Lower leg skin (tissue), 4 donors: Measurements from ENCODE around the gene IL36RN. TPM values are rescaled to one million over a fixed set of nuclear protein-coding genes. Genes with fewer than 3 reads are reported as not detected.
A peak's percentile ranks its signal among the peaks of the same experiment; 100 is the strongest.

Experiments used
- DNase-seq, 2 donors: peaks; one replicate each; pipeline ENCODE4 v3.0.0-alpha.2; 2019; ENCODE audit warnings: low spot score in 2 of 2
- H3K4me3 ChIP-seq: fragments of 200-600 bp; sonication (generic); 2 replicates; pipeline ENCODE4 v1.5.1; 2017; ENCODE audit warnings: mild to moderate bottlenecking, low read depth; ENCODE audit not compliant: poor library complexity, severe bottlenecking
- POLR2A ChIP-seq, 2 donors: fragments of 450-650 bp; IDR thresholded peaks; one replicate each; pipeline ENCODE4 v1.6.1; 2016 to 2017; ENCODE audit warnings: antibody characterized with exemption in 2 of 2, mild to moderate bottlenecking in 1 of 2, moderate library complexity in 1 of 2
- WGBS, 2 donors: methylation state at CpG; one replicate each; pipeline ENCODE4 v1.1.5; 2018; 5-methylcytosine and 5-hydroxymethylcytosine counted together
- intact Hi-C: fragments of 100-400 bp; cut with DNase I; formaldehyde crosslinking; loops from one replicate; pipeline ENCODE4 v1.15.0; 2023; ENCODE audit warnings: low total_unique reads
- total RNA-seq, 4 donors: library from RNA; depleted of rRNA; stranded (reverse); fragments of >200 nt; gene quantifications; one replicate each; pipeline ENCODE4 v1.1.0, GENCODE V29; 2016
- TF ChIP-seq, protein P1 (sequence below), 3 donors: fragments of 450-650 bp; IDR thresholded peaks; one replicate each; pipeline ENCODE4 v1.5.1; 2016; ENCODE audit warnings: antibody characterized with exemption in 3 of 3, mild to moderate bottlenecking in 3 of 3, moderate library complexity in 2 of 3

IL36RN gene
- total RNA-seq, 4 donors from 2014 or later = 51.0 to 121 (median 96.2) TPM

DNA sequence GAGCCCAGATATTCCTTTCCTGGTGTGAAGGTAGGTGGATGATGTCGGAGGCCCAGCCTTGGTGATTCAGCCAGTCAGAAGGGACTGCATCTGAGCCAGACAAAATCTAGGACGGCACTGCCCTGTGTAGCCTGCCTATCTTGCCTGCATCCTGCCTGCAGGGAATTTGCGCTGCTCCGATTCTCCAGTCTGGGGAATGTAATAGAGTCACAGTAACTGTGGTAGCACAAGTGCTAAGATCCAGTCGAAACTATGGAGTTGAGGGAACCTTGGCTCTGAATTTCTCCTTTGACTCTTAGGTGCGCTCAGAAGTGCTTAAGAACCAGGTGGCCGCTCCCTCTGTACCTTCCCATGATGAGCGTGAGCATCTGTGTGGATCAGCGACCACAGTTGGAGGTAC is 22.2 kb upstream of the IL36RN start:
- WGBS, 2 donors = 91 to 93% methylated on average over 9 of the region's 9 CpGs
- intact Hi-C loops = no loop called here
- TF ChIP-seq POLR2A (IDR thresholded peaks at IDR 0.05) = no peak
- TF ChIP-seq, protein P1, sequence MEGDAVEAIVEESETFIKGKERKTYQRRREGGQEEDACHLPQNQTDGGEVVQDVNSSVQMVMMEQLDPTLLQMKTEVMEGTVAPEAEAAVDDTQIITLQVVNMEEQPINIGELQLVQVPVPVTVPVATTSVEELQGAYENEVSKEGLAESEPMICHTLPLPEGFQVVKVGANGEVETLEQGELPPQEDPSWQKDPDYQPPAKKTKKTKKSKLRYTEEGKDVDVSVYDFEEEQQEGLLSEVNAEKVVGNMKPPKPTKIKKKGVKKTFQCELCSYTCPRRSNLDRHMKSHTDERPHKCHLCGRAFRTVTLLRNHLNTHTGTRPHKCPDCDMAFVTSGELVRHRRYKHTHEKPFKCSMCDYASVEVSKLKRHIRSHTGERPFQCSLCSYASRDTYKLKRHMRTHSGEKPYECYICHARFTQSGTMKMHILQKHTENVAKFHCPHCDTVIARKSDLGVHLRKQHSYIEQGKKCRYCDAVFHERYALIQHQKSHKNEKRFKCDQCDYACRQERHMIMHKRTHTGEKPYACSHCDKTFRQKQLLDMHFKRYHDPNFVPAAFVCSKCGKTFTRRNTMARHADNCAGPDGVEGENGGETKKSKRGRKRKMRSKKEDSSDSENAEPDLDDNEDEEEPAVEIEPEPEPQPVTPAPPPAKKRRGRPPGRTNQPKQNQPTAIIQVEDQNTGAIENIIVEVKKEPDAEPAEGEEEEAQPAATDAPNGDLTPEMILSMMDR (IDR thresholded peaks at IDR 0.05) = no peak
- no peak for DNase-seq
- H3K4me3 ChIP-seq = no peak overlapping the region

DNA sequence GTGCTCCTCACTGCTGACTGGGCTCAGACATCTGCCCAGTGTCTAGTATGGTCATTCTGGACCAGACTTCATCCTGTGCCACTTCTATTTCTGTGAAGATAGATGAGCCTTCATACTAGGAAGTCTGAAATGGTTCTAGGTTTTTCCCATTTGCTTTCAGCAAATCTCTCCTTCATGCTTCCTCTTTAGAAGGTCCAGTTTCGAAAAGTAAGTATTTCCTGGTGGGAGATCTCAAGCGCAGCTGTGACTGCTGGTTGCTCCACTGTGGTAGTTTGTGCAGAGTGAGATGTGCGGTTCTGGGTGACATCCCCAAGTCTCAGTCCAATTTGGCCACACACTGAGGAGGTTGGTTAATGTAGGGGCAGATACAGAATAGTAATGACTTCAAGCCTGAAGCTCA is 20.7 kb upstream of the IL36RN start:
- intact Hi-C loops = no loop called here
- TF ChIP-seq, protein P1 (IDR thresholded peaks at IDR 0.05) = no peak
- no peak for TF ChIP-seq POLR2A (IDR thresholded peaks at IDR 0.05)
- no peak overlapping the region for H3K4me3 ChIP-seq
- DNase-seq = no peak
- 85 to 88% methylated on average over 3 of the region's 3 CpGs for WGBS, 2 donors

DNA sequence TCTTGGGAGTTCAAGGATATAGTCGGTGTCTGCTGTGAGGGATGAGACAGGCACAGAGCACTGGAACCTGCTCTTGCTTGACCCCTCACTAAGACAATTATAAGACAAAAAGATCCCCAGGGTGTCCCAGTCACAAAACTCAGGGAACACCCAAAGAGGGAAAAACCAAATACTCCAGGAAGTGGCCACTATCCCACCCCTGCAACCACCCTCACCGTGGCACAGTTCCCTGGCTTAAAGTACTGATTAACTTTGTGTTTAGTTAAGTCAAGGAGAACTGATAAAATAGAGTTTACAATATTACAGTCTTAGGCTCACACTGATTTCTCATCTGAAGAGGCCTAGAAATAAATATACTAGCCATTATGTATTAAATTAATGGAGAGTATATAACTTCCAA is 19.8 kb upstream of the IL36RN start:
- DNase-seq = no peak
- intact Hi-C loops = no loop called here
- TF ChIP-seq, protein P1 (IDR thresholded peaks at IDR 0.05) = no peak
- no peak for TF ChIP-seq POLR2A (IDR thresholded peaks at IDR 0.05)
- 91 to 94% methylated on average over 2 of the region's 2 CpGs for WGBS, 2 donors
- H3K4me3 ChIP-seq = no peak overlapping the region

DNA sequence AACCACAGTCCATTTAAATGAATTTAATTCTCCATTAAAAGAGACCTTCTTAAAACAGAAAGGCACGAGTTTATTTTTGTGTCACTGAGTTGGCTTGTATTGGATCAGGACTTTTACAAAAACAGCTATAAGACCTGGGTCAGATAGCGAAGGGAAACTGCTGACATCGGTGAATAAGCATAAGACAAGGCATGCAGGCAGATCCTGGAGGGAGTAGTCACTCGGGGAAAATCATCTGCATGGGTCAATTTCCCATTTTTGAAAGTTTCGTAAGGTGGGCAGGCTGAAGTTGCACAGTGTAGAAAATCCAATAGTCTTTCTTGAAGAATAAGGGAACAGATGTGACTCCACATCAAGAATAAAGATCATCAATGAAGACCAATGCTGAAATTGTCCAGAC is 19.3 kb upstream of the IL36RN start:
- no peak for TF ChIP-seq POLR2A (IDR thresholded peaks at IDR 0.05)
- TF ChIP-seq, protein P1 (IDR thresholded peaks at IDR 0.05) = no peak
- no peak overlapping the region for H3K4me3 ChIP-seq
- 59 to 65% methylated on average over 5 of the region's 5 CpGs for WGBS, 2 donors
- DNase-seq = no peak
- intact Hi-C loops = no loop called here

DNA sequence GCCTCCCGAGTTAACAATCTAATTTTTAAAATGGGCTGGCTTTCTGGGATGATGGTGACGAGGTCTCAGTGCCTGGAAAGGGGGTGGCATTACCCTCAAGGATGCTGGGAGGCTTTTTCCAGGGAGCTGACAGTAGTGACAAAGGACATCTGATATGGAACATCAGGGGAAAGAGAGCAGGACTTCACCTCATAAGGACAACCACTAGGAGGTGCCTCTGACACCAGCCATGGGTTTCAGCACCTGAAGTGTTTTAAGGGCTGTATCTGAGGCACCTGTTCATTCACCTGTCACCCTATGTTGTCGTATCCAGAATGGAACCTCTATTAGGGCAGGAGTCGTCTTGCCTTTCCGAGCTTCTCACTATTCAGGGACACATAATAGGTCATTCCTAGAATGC is 17.1 kb upstream of the IL36RN start:
- 56 to 58% methylated on average over 5 of the region's 5 CpGs for WGBS, 2 donors
- intact Hi-C loops = no loop called here
- TF ChIP-seq POLR2A (IDR thresholded peaks at IDR 0.05) = no peak
- TF ChIP-seq, protein P1 (IDR thresholded peaks at IDR 0.05) = no peak
- DNase-seq = peak in 1 of 2 donors; percentile 53
- H3K4me3 ChIP-seq = no peak overlapping the region

DNA sequence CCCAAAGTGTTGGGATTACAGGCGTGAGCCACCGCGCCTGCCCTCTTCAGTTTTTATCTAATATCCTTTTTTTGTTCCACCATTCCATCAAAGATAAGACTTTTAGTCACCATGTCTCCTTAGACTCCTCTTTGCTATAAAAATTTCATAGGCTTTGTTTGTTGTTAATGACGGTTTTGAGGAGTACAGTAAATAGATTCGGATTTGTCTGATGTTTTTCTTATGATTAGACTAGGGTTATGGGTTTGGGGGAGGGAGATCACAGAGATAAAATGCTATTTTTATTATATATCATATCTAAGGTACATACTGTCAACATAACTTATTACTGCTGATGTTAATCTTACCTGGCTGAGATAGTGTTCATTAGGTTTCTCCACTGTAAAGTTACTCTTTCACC is 12.5 kb upstream of the IL36RN start:
- TF ChIP-seq, protein P1 (IDR thresholded peaks at IDR 0.05) = no peak
- TF ChIP-seq POLR2A (IDR thresholded peaks at IDR 0.05) = no peak
- intact Hi-C loops = no loop called here
- no peak overlapping the region for H3K4me3 ChIP-seq
- no peak for DNase-seq
- 80 to 82% methylated on average over 5 of the region's 5 CpGs for WGBS, 2 donors
